K562 (cell line): ENCODE results near the gene EVPL. TPM values are rescaled to one million over a fixed set of nuclear protein-coding genes. Genes with fewer than 3 reads are reported as not detected.

ENCODE experiments used
- ARHGAP35 ChIP-seq: fragments of 450-650 bp; IDR thresholded peaks from 2 replicates; pipeline ENCODE4 v1.6.1; 2018; ENCODE audit not compliant: partially characterized antibody
- ARID2 ChIP-seq: fragments of 450-650 bp; IDR thresholded peaks from 2 replicates; pipeline ENCODE4 v1.6.1; 2017; ENCODE audit warnings: antibody characterized with exemption, mild to moderate bottlenecking
- ASH1L ChIP-seq: fragments of 450-650 bp; IDR thresholded peaks from 2 replicates; pipeline ENCODE4 v1.6.1; 2018; ENCODE audit warnings: borderline replicate concordance, mild to moderate bottlenecking, low read depth; ENCODE audit not compliant: partially characterized antibody
- ATF7 ChIP-seq: fragments of 450-650 bp; IDR thresholded peaks from 2 replicates; pipeline ENCODE4 v1.7.1; 2014; ENCODE audit warnings: mild to moderate bottlenecking, moderate library complexity
- ELF4 ChIP-seq: fragments of 450-650 bp; formaldehyde crosslinking; IDR thresholded peaks from 2 replicates; pipeline ENCODE4 v1.4.0; 2022; ENCODE audit warnings: missing genetic modification characterization
- ERF ChIP-seq: fragments of 450-650 bp; formaldehyde crosslinking; IDR thresholded peaks from 2 replicates; pipeline ENCODE4 v1.4.0; 2020; ENCODE audit warnings: mild to moderate bottlenecking, mixed read lengths
- GABPA ChIP-seq: fragments of 200-800 bp; sonication (Bioruptor generic); conservative IDR thresholded peaks from 2 replicates; pipeline ENCODE4 v1.6.1; 2016; ENCODE audit warnings: low read depth, missing genetic modification characterization, missing compliant biosample characterization
- KDM4B ChIP-seq, 2 experiments: fragments of 450-650 bp in 1 of 2; sonication (generic) in 1 of 2; IDR thresholded peaks; 2 replicates each; pipeline ENCODE4 v1.6.1; 2016 to 2017; ENCODE audit warnings: borderline replicate concordance in 2 of 2, antibody characterized with exemption in 1 of 2, low read depth in 1 of 2, mild to moderate bottlenecking in 1 of 2
- NFE2L1 ChIP-seq: fragments of 450-650 bp; IDR thresholded peaks from 2 replicates; pipeline ENCODE4 v1.6.1; 2016; ENCODE audit warnings: missing genetic modification characterization, low read depth, mild to moderate bottlenecking, missing compliant biosample characterization, moderate library complexity, borderline replicate concordance
- NFIX ChIP-seq: fragments of 250-450 bp; sonication (Bioruptor Pico); IDR thresholded peaks from 2 replicates; pipeline ENCODE4 v1.4.0; 2020; ENCODE audit warnings: low read depth, mild to moderate bottlenecking, moderate library complexity
- NR1H2 ChIP-seq: sonication (generic); formaldehyde crosslinking; IDR thresholded peaks from 2 replicates; pipeline ENCODE4 v1.4.0; 2020; ENCODE audit warnings: mild to moderate bottlenecking, missing genetic modification reagents
- NR4A1 ChIP-seq, 2 experiments: fragments of 250-450 bp in 1 of 2; fragments of 450-650 bp in 1 of 2; sonication (Bioruptor Pico) in 1 of 2; IDR thresholded peaks; 2 replicates each; pipeline versions ENCODE4 v1.4.0 to v1.6.1; 2016 to 2020; ENCODE audit warnings: mild to moderate bottlenecking in 2 of 2, missing compliant biosample characterization in 1 of 2, missing genetic modification characterization in 1 of 2, moderate library complexity in 1 of 2
- PRDM10 ChIP-seq: fragments of 450-650 bp; IDR thresholded peaks from 2 replicates; pipeline ENCODE4 v1.6.1; 2018; ENCODE audit not compliant: partially characterized antibody
- RBM25 ChIP-seq: fragments of 200-400 bp; formaldehyde crosslinking; IDR thresholded peaks from 2 replicates; pipeline ENCODE4 v1.6.1; 2018; ENCODE audit warnings: low read length, low read depth, moderate library complexity; ENCODE audit not compliant: severe bottlenecking
- RUNX1 ChIP-seq: sonication (generic); IDR thresholded peaks from 2 replicates; pipeline ENCODE4 v1.6.1; 2016; ENCODE audit warnings: antibody characterized with exemption, low read depth
- SIX5 ChIP-seq, 2 experiments: IDR thresholded peaks; 2 replicates each; pipeline ENCODE4 v1.6.1; 2011; ENCODE audit warnings: low read length in 2 of 2, borderline replicate concordance in 1 of 2, low read depth in 1 of 2, mild to moderate bottlenecking in 1 of 2, moderate library complexity in 1 of 2; ENCODE audit not compliant: insufficient read depth in 1 of 2
- SPI1 ChIP-seq: IDR thresholded peaks from 2 replicates; pipeline ENCODE4 v1.6.1; 2011; ENCODE audit warnings: low read depth, low read length, control low read depth, borderline replicate concordance
- TCF15 ChIP-seq: fragments of 250-450 bp; sonication (Bioruptor Pico); IDR thresholded peaks from 2 replicates; pipeline ENCODE4 v1.8.0; 2022; ENCODE audit warnings: moderate library complexity, mild to moderate bottlenecking, inconsistent platforms
- XRCC5 ChIP-seq: fragments of 200-400 bp; formaldehyde crosslinking; IDR thresholded peaks from 2 replicates; pipeline ENCODE4 v1.6.1; 2017; ENCODE audit warnings: low read depth, mild to moderate bottlenecking, low read length
- ZBTB7A ChIP-seq: IDR thresholded peaks from 2 replicates; pipeline ENCODE4 v1.6.1; 2011; ENCODE audit warnings: low read depth, mild to moderate bottlenecking, low read length, moderate library complexity, borderline replicate concordance; ENCODE audit not compliant: control insufficient read depth
- ZC3H4 ChIP-seq: sonication (generic); formaldehyde crosslinking; IDR thresholded peaks from 2 replicates; pipeline ENCODE4 v1.9.0; 2021; ENCODE audit warnings: missing genetic modification reagents, borderline replicate concordance
- ZNF133 ChIP-seq: fragments of 250-450 bp; sonication (Bioruptor Pico); IDR thresholded peaks from 2 replicates; pipeline ENCODE4 v1.4.0; 2020; ENCODE audit warnings: mild to moderate bottlenecking
- ZNF146 ChIP-seq: IDR thresholded peaks from one replicate; pipeline ENCODE4 v1.6.1; 2018; ENCODE audit warnings: missing compliant biosample characterization; ENCODE audit not compliant: unreplicated experiment
- polyA plus RNA-seq, 8 experiments: library from polyadenylated mRNA; depleted of rRNA in 4 of 8; stranded (reverse) in 5 of 8; unstranded in 3 of 8; fragments of >200 nt; fragmentation: Nextera tagmentation in 2 of 8; fragmentation: Illumina TruSeq in 1 of 8; extraction: Ambion mirVana in 2 of 8; extraction: Trizol in 1 of 8; gene quantifications; 2 replicates each; pipeline versions ENCODE4 v1.2.1 to v1.2.3, GENCODE V29; 2011 to 2014; ENCODE audit warnings: inconsistent platforms in 1 of 8, missing spikeins in 1 of 8
- total RNA-seq, 7 experiments: library from RNA; depleted of rRNA in 6 of 7; stranded (reverse); fragments of >200 nt in 6 of 7; fragmentation: Illumina TruSeq in 2 of 7; extraction: Trizol in 2 of 7; gene quantifications; 2 replicates each; pipeline versions ENCODE4 v1.2.1 to v1.2.3, GENCODE V29; 2011 to 2021; ENCODE audit warnings: low replicate concordance in 1 of 7

The EVPL gene
- total and polyA plus RNA-seq, 9 of the 15 experiments (the other 6 are each of a cell fraction or from before 2014, with no cell fraction given) = 0.08 to 0.18 (median 0.16) TPM; not detected in 5

GRCh38 chr17:75978938-75979704 lies 48.0 kb downstream of the EVPL start, which contains the start of the genes ACOX1 and TEN1 (continued):
- TF ChIP-seq ZNF146 (CRISPR knock-in tag) (no peak), ERF (CRISPR knock-in tag) (0 out of 2 replicates have a peak, but pooled peaks have one; percentile 33), NFIX (CRISPR knock-in tag) (no peak), ZC3H4 (CRISPR knock-in tag) (no peak), KDM4B (IDR thresholded peaks at IDR 0.05; ENCODE audit: borderline replicate concordance in 2 of 2, low read depth in 1 of 2) (0 out of 4 replicates have a peak, but pooled peaks of 1 of the 2 experiments have one; percentile 54), RUNX1 (no peak), ASH1L (peak; percentile 66), NFE2L1 (tag) (no peak), ELF4 (no peak; the same call in 1 of the 2 replicates), GABPA (tag) (peak; percentile 87), ATF7 (peak; percentile 66; the same call in 1 of the 2 replicates), TCF15 (CRISPR knock-in tag) (0 out of 2 replicates have a peak, but pooled peaks have one; percentile 10), ARHGAP35 (no peak), SPI1 (no peak), NR1H2 (no peak), ZBTB7A (peak; percentile 50; the same call in 1 of the 2 replicates), PRDM10 (peak; percentile 65), ARID2 (no peak), XRCC5 (no peak), SIX5 (IDR thresholded peaks at IDR 0.05; ENCODE audit: borderline replicate concordance in 1 of 2, insufficient read depth in 1 of 2, low read depth in 1 of 2, low read length in 2 of 2) (no peak), ZNF133 (no peak), NR4A1 (CRISPR knock-in tag; IDR thresholded peaks at IDR 0.05) (0 out of 2 replicates have a peak, but pooled peaks have one; percentile 9), NR4A1 (tag; IDR thresholded peaks at IDR 0.05) (no peak), RBM25 (no peak)
